ENCODE measurements around the gene PSRC1. TPM values are rescaled to one million over a fixed set of nuclear protein-coding genes. Genes with fewer than 3 reads are reported as not detected.

Gene PSRC1
- total RNA-seq, 1 donor from 2014 or later, result 1.1 TPM

GRCh38 chr1:109271458-109271857 is 11.5 kb downstream of the PSRC1 start:
- FAIRE-seq (no peak), DNase-seq (ENCODE audit: low read depth) (no peak)
- H3K4me3 ChIP-seq (ENCODE audit: low read depth, low read length), result no peak overlapping the region
- H3K27me3 ChIP-seq (ENCODE audit: control insufficient read depth, insufficient read depth, low read length), result no peaks in the 10 kb centered on the region
- TF ChIP-seq CTCF (IDR thresholded peaks at IDR 0.05; ENCODE audit: insufficient read depth, low read length, severe bottlenecking), result no peak
- H3K36me3 ChIP-seq (ENCODE audit: control insufficient read depth, insufficient read depth, low read length), result peaks cover 51% of the 10 kb centered on the region

GRCh38 chr1:109270623-109271317 is 12.2 kb downstream of the PSRC1 start:
- Histone ChIP-seq H3K27me3 (ENCODE audit: control insufficient read depth, insufficient read depth, low read length) (no peaks in the 10 kb centered on the region), H3K36me3 (ENCODE audit: control insufficient read depth, insufficient read depth, low read length) (peaks cover 56% of the 10 kb centered on the region), H3K4me3 (ENCODE audit: low read depth, low read length) (no peak overlapping the region)
- FAIRE-seq (no peak), DNase-seq (ENCODE audit: low read depth) (no peak)
- no peak for TF ChIP-seq CTCF (IDR thresholded peaks at IDR 0.05; ENCODE audit: insufficient read depth, low read length, severe bottlenecking)

- no peak overlapping the region for H3K4me3 ChIP-seq (ENCODE audit: low read depth, low read length)
- no peaks in the 10 kb centered on the region for H3K27me3 ChIP-seq (ENCODE audit: control insufficient read depth, insufficient read depth, low read length)
- DNase-seq (ENCODE audit: low read depth) (no peak), FAIRE-seq (no peak)
- no peak for TF ChIP-seq CTCF (IDR thresholded peaks at IDR 0.05; ENCODE audit: insufficient read depth, low read length, severe bottlenecking)
- peaks cover 60% of the 10 kb centered on the region for H3K36me3 ChIP-seq (ENCODE audit: control insufficient read depth, insufficient read depth, low read length)
These were observed 12.8 kb downstream of the PSRC1 start for GRCh38 chr1:109269981-109270622.

GRCh38 chr1:109269212-109269980 is 13.5 kb downstream of the PSRC1 start:
- Histone ChIP-seq H3K36me3 (ENCODE audit: control insufficient read depth, insufficient read depth, low read length) (peaks cover 67% of the 10 kb centered on the region), H3K4me3 (ENCODE audit: low read depth, low read length) (no peak overlapping the region), H3K27me3 (ENCODE audit: control insufficient read depth, insufficient read depth, low read length) (no peaks in the 10 kb centered on the region)
- no peak for FAIRE-seq
- no peak for DNase-seq (ENCODE audit: low read depth)
- no peak for TF ChIP-seq CTCF (IDR thresholded peaks at IDR 0.05; ENCODE audit: insufficient read depth, low read length, severe bottlenecking)

GRCh38 chr1:109268431-109269211 is 14.3 kb downstream of the PSRC1 start:
- H3K36me3 ChIP-seq (ENCODE audit: control insufficient read depth, insufficient read depth, low read length), result peaks cover 72% of the 10 kb centered on the region
- TF ChIP-seq CTCF (IDR thresholded peaks at IDR 0.05; ENCODE audit: insufficient read depth, low read length, severe bottlenecking), result no peak

More at GRCh38 chr1:109268431-109269211, 14.3 kb downstream of the PSRC1 start:
- DNase-seq (ENCODE audit: low read depth), result no peak
- no peak overlapping the region for H3K4me3 ChIP-seq (ENCODE audit: low read depth, low read length)
- H3K27me3 ChIP-seq (ENCODE audit: control insufficient read depth, insufficient read depth, low read length), result no peaks in the 10 kb centered on the region
- no peak for FAIRE-seq
